A673 (cell line): ENCODE results near the gene PGAM2.

Source experiments
- EZH2 ChIP-seq: fragments of 200-600 bp; sonication (generic); IDR thresholded peaks from 2 replicates; pipeline ENCODE4 v1.6.1; 2017; ENCODE audit warnings: borderline replicate concordance, low read depth, mild to moderate bottlenecking, mixed read lengths, antibody characterized with exemption, low read length; ENCODE audit not compliant: poor library complexity, severe bottlenecking
- TF ChIP-seq, protein P1 (sequence below): fragments of 300-800, 200-600 bp; sonication (generic); conservative IDR thresholded peaks from 2 replicates; pipeline ENCODE4 v1.5.1; 2017; ENCODE audit warnings: low read depth, mild to moderate bottlenecking, antibody characterized with exemption, low read length, moderate library complexity, mixed read lengths

DNA sequence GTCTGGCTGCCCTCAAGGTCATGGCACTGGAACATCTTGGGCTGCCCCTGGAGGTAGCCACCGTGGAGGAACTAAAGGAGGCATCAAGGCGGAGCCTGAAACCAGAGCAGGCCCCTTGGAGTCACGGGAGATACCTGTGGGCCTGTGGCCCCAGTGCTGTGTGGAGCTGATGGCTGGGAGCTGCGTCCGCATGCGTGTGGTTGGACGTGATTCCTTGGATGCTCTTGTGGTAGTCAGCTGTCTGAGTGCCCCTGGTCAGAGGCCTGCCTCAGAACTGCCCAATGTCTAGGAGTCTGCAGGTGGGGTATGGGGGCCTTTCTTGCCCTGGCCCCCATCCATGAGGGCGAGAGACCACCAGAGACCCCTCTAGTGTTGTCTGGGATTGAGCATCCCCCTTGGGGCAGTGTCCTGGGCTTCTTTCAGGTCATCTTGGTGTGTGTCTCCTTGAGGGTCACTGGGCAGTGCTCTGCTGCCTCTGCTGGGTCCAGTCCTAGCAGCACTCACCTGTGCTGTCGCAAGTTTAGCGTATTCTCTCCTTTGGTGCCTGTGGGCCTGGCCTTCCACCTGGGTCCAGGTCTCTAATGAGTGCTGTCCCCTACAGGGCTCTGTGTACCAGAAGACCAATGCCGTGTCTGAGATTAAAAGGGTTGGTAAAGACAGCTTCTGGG lies 8.1 kb downstream of the PGAM2 start:
- TF ChIP-seq, protein P1, sequence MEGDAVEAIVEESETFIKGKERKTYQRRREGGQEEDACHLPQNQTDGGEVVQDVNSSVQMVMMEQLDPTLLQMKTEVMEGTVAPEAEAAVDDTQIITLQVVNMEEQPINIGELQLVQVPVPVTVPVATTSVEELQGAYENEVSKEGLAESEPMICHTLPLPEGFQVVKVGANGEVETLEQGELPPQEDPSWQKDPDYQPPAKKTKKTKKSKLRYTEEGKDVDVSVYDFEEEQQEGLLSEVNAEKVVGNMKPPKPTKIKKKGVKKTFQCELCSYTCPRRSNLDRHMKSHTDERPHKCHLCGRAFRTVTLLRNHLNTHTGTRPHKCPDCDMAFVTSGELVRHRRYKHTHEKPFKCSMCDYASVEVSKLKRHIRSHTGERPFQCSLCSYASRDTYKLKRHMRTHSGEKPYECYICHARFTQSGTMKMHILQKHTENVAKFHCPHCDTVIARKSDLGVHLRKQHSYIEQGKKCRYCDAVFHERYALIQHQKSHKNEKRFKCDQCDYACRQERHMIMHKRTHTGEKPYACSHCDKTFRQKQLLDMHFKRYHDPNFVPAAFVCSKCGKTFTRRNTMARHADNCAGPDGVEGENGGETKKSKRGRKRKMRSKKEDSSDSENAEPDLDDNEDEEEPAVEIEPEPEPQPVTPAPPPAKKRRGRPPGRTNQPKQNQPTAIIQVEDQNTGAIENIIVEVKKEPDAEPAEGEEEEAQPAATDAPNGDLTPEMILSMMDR: no peak
- no peak for TF ChIP-seq EZH2
